Neural progenitor cell (in vitro differentiated cells): ENCODE data around the gene SCUBE3. TPM values are rescaled to one million over a fixed set of nuclear protein-coding genes. Genes with fewer than 3 reads are reported as not detected.

Experiments
- DNase-seq: peaks from one replicate; pipeline ENCODE4 v3.0.0-alpha.2; 2016; ENCODE audit warnings: low spot score
- H2AFZ ChIP-seq: fragments of 200-600 bp; sonication (generic); replicated peaks from 2 replicates; pipeline ENCODE4 v1.6.1; 2016; ENCODE audit warnings: antibody characterized with exemption
- H3F3A ChIP-seq: fragments of 200-600 bp; sonication (generic); 2 replicates; pipeline ENCODE4 v1.6.1; 2016; ENCODE audit warnings: antibody characterized with exemption, low read depth
- H3K27ac ChIP-seq: fragments of 200-600 bp; sonication (generic); 2 replicates; pipeline ENCODE4 v1.5.1; 2016; ENCODE audit warnings: mild to moderate bottlenecking
- H3K27me3 ChIP-seq: fragments of 200-600 bp; sonication (generic); 2 replicates; pipeline ENCODE4 v1.6.1; 2016; ENCODE audit warnings: mild to moderate bottlenecking, moderate library complexity
- H3K36me3 ChIP-seq: fragments of 200-600 bp; sonication (generic); 2 replicates; pipeline ENCODE4 v1.5.1; 2016
- H3K4me1 ChIP-seq: fragments of 200-600 bp; sonication (generic); 2 replicates; pipeline ENCODE4 v1.6.1; 2016; ENCODE audit warnings: mixed run types
- H3K4me2 ChIP-seq: fragments of 200-600 bp; sonication (generic); 2 replicates; pipeline ENCODE4 v1.6.1; 2016
- H3K4me3 ChIP-seq: fragments of 200-600 bp; sonication (generic); 2 replicates; pipeline ENCODE4 v1.5.1; 2016
- H3K79me2 ChIP-seq: fragments of 200-600 bp; sonication (generic); 2 replicates; pipeline ENCODE4 v1.6.1; 2016; ENCODE audit warnings: low read depth
- H3K9ac ChIP-seq: fragments of 200-600 bp; sonication (generic); 2 replicates; pipeline ENCODE4 v1.6.1; 2016
- H3K9me3 ChIP-seq: fragments of 200-600 bp; sonication (generic); 2 replicates; pipeline ENCODE4 v1.5.1; 2016; ENCODE audit warnings: low read depth
- H4K20me1 ChIP-seq: fragments of 200-600 bp; sonication (generic); 2 replicates; pipeline ENCODE4 v1.6.1; 2016; ENCODE audit warnings: low read depth
- H3K27ac Mint-ChIP-seq: 3 replicates; pipeline ENCODE4 v1.8.0; 2021; ENCODE audit warnings: mixed read lengths
- H3K27me3 Mint-ChIP-seq: 2 replicates; pipeline ENCODE4 v1.8.0; 2022; ENCODE audit warnings: low read depth, mild to moderate bottlenecking, inconsistent platforms, moderate library complexity, mixed read lengths; ENCODE audit not compliant: insufficient read depth
- H3K36me3 Mint-ChIP-seq: 3 replicates; pipeline ENCODE4 v1.8.0; 2021; ENCODE audit warnings: mixed read lengths
- H3K4me1 Mint-ChIP-seq: 3 replicates; pipeline ENCODE4 v1.8.0; 2021; ENCODE audit warnings: mixed read lengths
- H3K4me3 Mint-ChIP-seq: 3 replicates; pipeline ENCODE4 v1.8.0; 2021; ENCODE audit warnings: mild to moderate bottlenecking, moderate library complexity, mixed read lengths
- H3K9me3 Mint-ChIP-seq: 3 replicates; pipeline ENCODE4 v1.8.0; 2020; ENCODE audit warnings: mixed read lengths
- CTCF ChIP-seq: fragments of 200-600 bp; sonication (generic); IDR thresholded peaks from 2 replicates; pipeline ENCODE4 v1.5.1; 2017; ENCODE audit warnings: antibody characterized with exemption, mild to moderate bottlenecking
- EZH2 ChIP-seq: fragments of 200-600 bp; sonication (generic); IDR thresholded peaks from 2 replicates; pipeline ENCODE4 v1.6.1; 2017; ENCODE audit warnings: antibody characterized with exemption, mild to moderate bottlenecking, moderate library complexity
- EZH2phosphoT487 ChIP-seq: fragments of 200-600 bp; sonication (generic); IDR thresholded peaks from 2 replicates; pipeline ENCODE4 v1.6.1; 2017; ENCODE audit warnings: antibody characterized with exemption
- total RNA-seq: library from RNA; depleted of rRNA; stranded (reverse); fragments of >200 nt; gene quantifications from 2 replicates; pipeline ENCODE4 v1.2.3, GENCODE V29; 2015; ENCODE audit warnings: low replicate concordance

The SCUBE3 gene
- total RNA-seq, 1 donor from 2014 or later, result 11.4 TPM

DNA sequence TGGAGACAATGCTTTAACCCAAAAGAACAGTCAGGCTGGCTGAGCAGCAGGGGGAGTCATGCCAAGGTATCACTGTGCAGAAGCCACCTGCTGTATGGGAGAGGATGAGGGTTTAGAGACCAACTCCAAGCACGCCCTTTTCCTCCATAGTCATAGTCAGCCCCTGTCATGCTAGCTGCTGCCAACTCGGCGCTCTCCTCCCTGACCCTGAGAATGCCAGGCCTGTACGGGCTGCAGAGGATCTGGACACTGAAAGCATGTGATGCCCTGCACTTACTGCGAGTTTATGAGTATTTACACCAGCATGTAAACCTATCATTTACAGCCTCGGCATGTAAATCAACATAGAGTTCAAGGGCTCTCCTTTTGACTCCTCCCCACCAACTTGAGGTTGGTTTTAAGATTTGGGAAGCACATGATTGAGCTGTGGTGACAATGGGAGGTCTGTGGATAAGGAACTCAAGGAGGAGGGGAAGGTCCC, 11.7 kb upstream of the SCUBE3 start:
- no peak for DNase-seq
- Histone ChIP-seq H4K20me1 (no peaks in the 10 kb centered on the region), H3K4me1 (no peaks in the 10 kb centered on the region), H3K79me2 (no peaks in the 10 kb centered on the region), H3K27me3 (peaks cover 17% of the 10 kb centered on the region), H3K27ac (no peak overlapping the region), H2AFZ (no peak overlapping the region), H3K9me3 (no peaks in the 10 kb centered on the region), H3K36me3 (no peaks in the 10 kb centered on the region), H3F3A (no peaks in the 10 kb centered on the region), H3K9ac (no peak overlapping the region), H3K4me3 (no peak overlapping the region), H3K4me2 (no peak overlapping the region)
- Mint-ChIP-seq H3K27ac (no peak overlapping the region), H3K4me1 (peaks cover 3% of the 10 kb centered on the region), H3K36me3 (no peaks in the 10 kb centered on the region), H3K9me3 (no peaks in the 10 kb centered on the region), H3K4me3 (no peak overlapping the region), H3K27me3 (peaks cover 8% of the 10 kb centered on the region)
- TF ChIP-seq EZH2, result no peak
- TF ChIP-seq CTCF, result no peak
- no peak for TF ChIP-seq EZH2phosphoT487

DNA sequence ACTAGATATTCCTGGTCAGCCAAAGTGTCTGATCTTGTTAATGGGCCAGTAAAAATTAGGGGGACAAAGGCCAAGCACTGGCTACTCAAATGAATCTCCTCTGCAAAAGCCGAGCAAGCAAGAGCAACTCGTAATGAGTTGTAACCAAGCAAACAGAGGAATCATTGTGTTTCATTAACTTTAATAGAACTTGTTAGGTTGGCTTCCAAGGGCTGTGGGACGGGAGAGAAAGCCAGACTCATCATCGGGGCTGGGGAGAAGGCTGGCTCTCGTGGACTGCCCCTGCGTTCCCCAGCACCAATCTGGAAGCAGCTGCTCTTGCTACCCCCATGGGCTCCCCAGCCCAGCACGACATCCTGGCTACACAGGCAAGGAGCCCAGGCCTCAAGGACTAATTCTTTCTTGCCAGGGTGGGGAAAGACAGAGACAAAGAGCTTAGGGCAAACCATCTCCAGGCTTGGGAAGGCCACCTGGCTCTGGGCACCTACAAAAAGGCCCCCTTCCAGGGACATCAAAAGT, 10.5 kb upstream of the SCUBE3 start:
- Mint-ChIP-seq H3K9me3 (no peaks in the 10 kb centered on the region), H3K36me3 (no peaks in the 10 kb centered on the region), H3K4me1 (peaks cover 4% of the 10 kb centered on the region), H3K27me3 (peaks cover 8% of the 10 kb centered on the region), H3K27ac (no peak overlapping the region), H3K4me3 (no peak overlapping the region)
- no peak for TF ChIP-seq EZH2
- TF ChIP-seq CTCF, result no peak
- no peak for TF ChIP-seq EZH2phosphoT487
- no peak overlapping the region for H2AFZ ChIP-seq
- H3K9ac ChIP-seq, result no peak overlapping the region
- H3K79me2 ChIP-seq, result no peaks in the 10 kb centered on the region
- peaks cover 28% of the 10 kb centered on the region for H3K27me3 ChIP-seq
- H3K9me3 ChIP-seq, result no peaks in the 10 kb centered on the region
- no peak for DNase-seq
- H3K36me3 ChIP-seq, result no peaks in the 10 kb centered on the region
- H3K4me2 ChIP-seq, result no peak overlapping the region
- no peaks in the 10 kb centered on the region for H3K4me1 ChIP-seq
- no peak overlapping the region for H3K27ac ChIP-seq
- no peaks in the 10 kb centered on the region for H4K20me1 ChIP-seq
- H3K4me3 ChIP-seq, result no peak overlapping the region
- H3F3A ChIP-seq, result no peaks in the 10 kb centered on the region

DNA sequence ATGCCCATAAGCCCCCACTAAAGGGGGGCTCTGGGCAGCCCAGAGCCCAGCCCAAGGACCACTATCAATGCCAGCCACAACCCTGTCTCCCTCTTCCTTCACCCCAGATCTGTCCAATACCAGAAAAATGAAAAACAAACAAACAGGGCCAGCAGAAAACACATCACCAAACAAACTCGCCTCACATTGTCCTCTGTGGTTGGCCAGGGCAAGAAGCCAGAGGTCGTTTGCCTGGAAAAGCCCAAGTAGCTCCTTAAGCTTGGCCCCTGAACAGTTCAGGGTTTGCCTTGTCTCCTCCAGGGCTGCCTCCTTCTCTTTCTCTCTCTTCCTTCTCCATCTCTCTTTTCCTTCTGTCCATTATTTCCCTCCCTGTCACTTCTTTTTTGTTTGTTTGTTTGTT, 10.1 kb upstream of the SCUBE3 start:
- Histone ChIP-seq H3K36me3 (no peaks in the 10 kb centered on the region), H3K4me3 (no peak overlapping the region), H3K4me2 (no peak overlapping the region), H3K27me3 (peaks cover 33% of the 10 kb centered on the region), H4K20me1 (no peaks in the 10 kb centered on the region), H2AFZ (no peak overlapping the region), H3K79me2 (no peaks in the 10 kb centered on the region), H3K4me1 (no peaks in the 10 kb centered on the region), H3F3A (no peaks in the 10 kb centered on the region), H3K9ac (no peak overlapping the region), H3K9me3 (no peaks in the 10 kb centered on the region), H3K27ac (no peak overlapping the region)
- DNase-seq, result no peak
- Mint-ChIP-seq H3K27ac (no peak overlapping the region), H3K36me3 (no peaks in the 10 kb centered on the region), H3K4me1 (peaks cover 8% of the 10 kb centered on the region), H3K9me3 (no peaks in the 10 kb centered on the region), H3K4me3 (no peak overlapping the region), H3K27me3 (peaks cover 8% of the 10 kb centered on the region)
- TF ChIP-seq EZH2, result no peak
- no peak for TF ChIP-seq EZH2phosphoT487
- TF ChIP-seq CTCF, result no peak
